ENCODE measurements around the gene PNLIPRP2. TPM values are rescaled to one million over a fixed set of nuclear protein-coding genes. Genes with fewer than 3 reads are reported as not detected.

The PNLIPRP2 gene
- total RNA-seq, 1 donor from 2014 or later: not detected

DNA sequence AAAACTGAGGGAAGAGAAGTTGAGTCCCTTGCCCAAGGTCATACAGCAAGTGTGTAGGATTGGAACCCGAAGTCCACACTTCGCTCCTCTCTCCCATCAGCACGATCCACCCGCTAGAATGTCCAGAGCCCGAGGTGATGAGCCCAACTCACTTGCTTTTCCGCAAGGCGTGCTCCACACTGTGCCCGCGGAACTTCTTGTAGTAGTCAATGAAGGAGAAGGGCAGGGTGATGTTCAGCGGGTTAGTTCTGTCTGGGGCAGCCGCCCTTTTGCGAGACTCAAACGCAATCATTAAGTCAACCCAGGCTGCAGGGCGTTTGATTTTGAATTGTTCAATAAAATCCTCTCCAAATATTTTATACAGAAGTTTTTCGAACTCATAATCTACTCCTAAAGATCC, 58.6 kb downstream of the PNLIPRP2 start:
- peaks cover 4% of the 10 kb centered on the region for H3K4me1 Mint-ChIP-seq
- H3K27ac Mint-ChIP-seq (ENCODE audit: unreplicated experiment): no peak overlapping the region
- H3K9me3 Mint-ChIP-seq: no peaks in the 10 kb centered on the region
- TF ChIP-seq, protein P1, sequence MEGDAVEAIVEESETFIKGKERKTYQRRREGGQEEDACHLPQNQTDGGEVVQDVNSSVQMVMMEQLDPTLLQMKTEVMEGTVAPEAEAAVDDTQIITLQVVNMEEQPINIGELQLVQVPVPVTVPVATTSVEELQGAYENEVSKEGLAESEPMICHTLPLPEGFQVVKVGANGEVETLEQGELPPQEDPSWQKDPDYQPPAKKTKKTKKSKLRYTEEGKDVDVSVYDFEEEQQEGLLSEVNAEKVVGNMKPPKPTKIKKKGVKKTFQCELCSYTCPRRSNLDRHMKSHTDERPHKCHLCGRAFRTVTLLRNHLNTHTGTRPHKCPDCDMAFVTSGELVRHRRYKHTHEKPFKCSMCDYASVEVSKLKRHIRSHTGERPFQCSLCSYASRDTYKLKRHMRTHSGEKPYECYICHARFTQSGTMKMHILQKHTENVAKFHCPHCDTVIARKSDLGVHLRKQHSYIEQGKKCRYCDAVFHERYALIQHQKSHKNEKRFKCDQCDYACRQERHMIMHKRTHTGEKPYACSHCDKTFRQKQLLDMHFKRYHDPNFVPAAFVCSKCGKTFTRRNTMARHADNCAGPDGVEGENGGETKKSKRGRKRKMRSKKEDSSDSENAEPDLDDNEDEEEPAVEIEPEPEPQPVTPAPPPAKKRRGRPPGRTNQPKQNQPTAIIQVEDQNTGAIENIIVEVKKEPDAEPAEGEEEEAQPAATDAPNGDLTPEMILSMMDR (conservative IDR thresholded peaks at IDR 0.05): no peak
- H3K27me3 Mint-ChIP-seq (ENCODE audit: low read depth): no peaks in the 10 kb centered on the region
- no peaks in the 10 kb centered on the region for H3K36me3 Mint-ChIP-seq (ENCODE audit: low read depth)
- H3K4me3 Mint-ChIP-seq: no peak overlapping the region
- DNase-seq (ENCODE audit: low read depth, low spot score): no peak

DNA sequence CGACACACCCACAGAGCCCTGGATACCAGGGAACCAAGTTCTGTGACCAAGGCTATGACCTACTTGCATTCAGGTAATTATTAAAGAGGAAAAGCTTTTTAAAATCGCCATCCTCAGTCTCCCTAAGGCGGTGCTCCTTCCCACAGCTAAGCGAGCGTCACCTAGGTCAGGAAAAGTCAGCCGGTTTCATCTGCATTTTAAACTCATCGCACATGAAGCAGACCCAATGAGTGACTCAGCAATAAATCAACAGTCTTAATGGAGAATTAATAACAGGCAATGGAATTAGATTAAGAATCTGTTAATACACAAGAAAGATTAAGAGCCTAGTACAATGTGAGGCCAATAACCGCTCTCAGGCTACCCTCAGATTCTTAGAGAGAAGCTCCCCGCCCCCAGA, 62.4 kb downstream of the PNLIPRP2 start:
- Mint-ChIP-seq H3K4me1 (peaks cover 4% of the 10 kb centered on the region), H3K9me3 (no peaks in the 10 kb centered on the region), H3K27me3 (ENCODE audit: low read depth) (no peaks in the 10 kb centered on the region), H3K36me3 (ENCODE audit: low read depth) (no peaks in the 10 kb centered on the region), H3K27ac (ENCODE audit: unreplicated experiment) (no peak overlapping the region), H3K4me3 (no peak overlapping the region)
- TF ChIP-seq, protein P1 (conservative IDR thresholded peaks at IDR 0.05): no peak
- DNase-seq (ENCODE audit: low read depth, low spot score): no peak

DNA sequence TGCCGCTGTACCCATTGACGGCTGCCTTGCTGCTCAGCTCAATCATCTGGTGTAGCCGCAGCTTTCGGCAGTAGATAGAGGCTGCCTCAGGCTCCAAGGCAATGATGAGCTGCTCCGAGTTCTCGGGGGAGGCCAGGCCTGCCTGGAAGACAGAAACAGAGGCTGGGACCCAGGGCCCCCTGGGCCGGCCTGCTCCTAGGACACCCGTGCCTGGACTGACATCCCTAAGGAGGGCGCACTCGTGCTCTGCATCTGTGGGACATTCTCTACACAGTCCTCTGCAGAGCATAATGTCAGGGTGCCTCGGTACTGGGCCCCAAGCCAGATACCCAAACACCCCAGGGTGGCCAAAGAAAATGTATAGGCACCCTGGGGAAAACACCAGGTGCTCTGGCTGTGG, 63.1 kb downstream of the PNLIPRP2 start:
- Mint-ChIP-seq H3K36me3 (ENCODE audit: low read depth) (no peaks in the 10 kb centered on the region), H3K4me3 (no peak overlapping the region), H3K9me3 (no peaks in the 10 kb centered on the region), H3K4me1 (peaks cover 4% of the 10 kb centered on the region), H3K27me3 (ENCODE audit: low read depth) (no peaks in the 10 kb centered on the region), H3K27ac (ENCODE audit: unreplicated experiment) (no peak overlapping the region)
- TF ChIP-seq, protein P1 (conservative IDR thresholded peaks at IDR 0.05): no peak
- no peak for DNase-seq (ENCODE audit: low read depth, low spot score)

DNA sequence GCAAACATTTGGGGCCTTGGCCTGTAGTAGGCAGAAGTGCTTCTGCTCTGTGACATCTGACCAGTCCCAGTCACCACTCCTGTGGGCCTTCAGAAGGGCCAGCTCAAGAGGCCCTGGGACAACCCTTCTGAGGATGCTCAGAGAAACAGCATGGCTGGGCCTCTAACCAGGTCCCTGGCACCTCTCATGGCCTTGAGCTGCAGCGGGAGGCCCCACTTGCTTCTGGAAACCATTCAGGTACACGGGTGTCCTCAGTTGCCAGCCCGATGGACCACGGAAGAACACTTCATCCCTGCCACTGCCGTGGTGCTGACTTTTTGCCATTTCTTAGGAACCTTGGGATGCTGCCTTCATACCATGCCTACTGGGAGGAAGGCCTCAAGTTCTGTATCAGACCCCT, 64.0 kb downstream of the PNLIPRP2 start:
- Mint-ChIP-seq H3K9me3 (no peaks in the 10 kb centered on the region), H3K4me3 (no peak overlapping the region), H3K27ac (ENCODE audit: unreplicated experiment) (no peak overlapping the region), H3K36me3 (ENCODE audit: low read depth) (no peaks in the 10 kb centered on the region), H3K27me3 (ENCODE audit: low read depth) (no peaks in the 10 kb centered on the region), H3K4me1 (peaks cover 4% of the 10 kb centered on the region)
- TF ChIP-seq, protein P1 (conservative IDR thresholded peaks at IDR 0.05): no peak
- DNase-seq (ENCODE audit: low read depth, low spot score): no peak

DNA sequence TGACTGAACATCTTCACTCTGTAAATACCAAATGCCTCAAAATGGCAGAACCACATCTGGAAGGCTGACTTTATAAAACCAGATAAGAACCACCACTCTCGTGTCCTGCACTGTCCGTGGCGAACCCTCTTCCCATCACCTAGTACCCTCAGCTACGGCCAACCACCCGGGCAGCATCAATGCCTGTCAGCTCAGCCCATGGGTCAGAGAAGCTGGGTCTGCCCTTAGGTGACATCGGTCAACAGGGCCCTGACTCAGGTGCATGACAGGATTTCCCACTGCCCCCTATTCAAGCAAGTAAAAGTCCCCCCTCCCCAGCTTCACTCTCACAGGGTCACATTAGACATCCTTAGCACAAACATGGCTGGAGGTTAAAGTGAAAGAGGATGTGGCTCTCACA, 65.1 kb downstream of the PNLIPRP2 start:
- Mint-ChIP-seq H3K9me3 (no peaks in the 10 kb centered on the region), H3K36me3 (ENCODE audit: low read depth) (no peaks in the 10 kb centered on the region), H3K4me1 (peaks cover 9% of the 10 kb centered on the region), H3K27me3 (ENCODE audit: low read depth) (no peaks in the 10 kb centered on the region), H3K27ac (ENCODE audit: unreplicated experiment) (peak overlapping the region; percentile 19), H3K4me3 (no peak overlapping the region)
- TF ChIP-seq, protein P1 (conservative IDR thresholded peaks at IDR 0.05): no peak
- DNase-seq (ENCODE audit: low read depth, low spot score): no peak

DNA sequence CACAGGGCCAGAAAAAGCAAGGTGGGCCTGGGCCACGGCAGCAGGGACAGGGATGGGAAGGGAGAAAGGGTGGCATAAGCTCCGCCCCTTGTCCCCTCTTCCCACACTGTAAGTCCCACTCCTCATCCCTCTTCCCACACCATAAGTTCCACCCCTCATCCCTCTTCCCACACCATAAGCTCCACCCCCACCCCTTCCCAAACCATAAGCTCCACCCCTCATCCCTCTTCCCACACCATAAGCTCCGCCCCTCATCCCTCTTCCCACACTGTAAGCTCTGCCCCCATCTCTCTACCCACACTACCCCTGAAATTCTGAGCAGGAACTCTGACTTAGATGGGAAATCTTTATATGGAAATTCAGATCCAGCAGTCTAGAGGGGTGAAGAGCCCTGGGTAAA, 65.9 kb downstream of the PNLIPRP2 start:
- TF ChIP-seq, protein P1 (conservative IDR thresholded peaks at IDR 0.05): no peak
- Mint-ChIP-seq H3K27ac (ENCODE audit: unreplicated experiment) (no peak overlapping the region), H3K36me3 (ENCODE audit: low read depth) (no peaks in the 10 kb centered on the region), H3K4me3 (no peak overlapping the region), H3K4me1 (peaks cover 14% of the 10 kb centered on the region), H3K9me3 (no peaks in the 10 kb centered on the region), H3K27me3 (ENCODE audit: low read depth) (no peaks in the 10 kb centered on the region)
- DNase-seq (ENCODE audit: low read depth, low spot score): no peak

All from neural crest cell (in vitro differentiated cells).